Stimulated activated naive CD8-positive, alpha-beta T cell treated with anti-CD3 and anti-CD28 coated beads, Interleukin-15, Interleukin-2, amounts not matched to agents 100 ng/mL and 50 ng/mL, for 24 hours (primary cell): ENCODE results near the gene FYN.

Experiments used
- H3K27ac Mint-ChIP-seq: one replicate; pipeline ENCODE4 v1.8.0; 2021; ENCODE audit warnings: mild to moderate bottlenecking, mixed read lengths
- H3K27me3 Mint-ChIP-seq: one replicate; pipeline ENCODE4 v1.8.0; 2021; ENCODE audit warnings: mixed read lengths
- H3K36me3 Mint-ChIP-seq: one replicate; pipeline ENCODE4 v1.8.0; 2021; ENCODE audit warnings: low read depth, mixed read lengths
- H3K4me1 Mint-ChIP-seq: one replicate; pipeline ENCODE4 v1.8.0; 2021; ENCODE audit warnings: low read depth, mixed read lengths
- H3K4me3 Mint-ChIP-seq: one replicate; pipeline ENCODE4 v1.8.0; 2021; ENCODE audit warnings: mild to moderate bottlenecking, mixed read lengths
- H3K9me3 Mint-ChIP-seq: one replicate; pipeline ENCODE4 v1.8.0; 2021; ENCODE audit warnings: mixed read lengths

FYN gene

GRCh38 chr6:111750753-111751673, 122.2 kb downstream of the FYN start:
- peak overlapping the region; percentile 96 for H3K27ac Mint-ChIP-seq
- H3K4me1 Mint-ChIP-seq, result peaks cover 97% of the 10 kb centered on the region
- H3K36me3 Mint-ChIP-seq, result peaks cover 91% of the 10 kb centered on the region
- peak overlapping the region; percentile 57 for H3K4me3 Mint-ChIP-seq
- no peaks in the 10 kb centered on the region for H3K9me3 Mint-ChIP-seq
- no peaks in the 10 kb centered on the region for H3K27me3 Mint-ChIP-seq

- peak overlapping the region; percentile 16 for H3K4me3 Mint-ChIP-seq
- H3K9me3 Mint-ChIP-seq, result no peaks in the 10 kb centered on the region
- H3K4me1 Mint-ChIP-seq, result peaks cover 96% of the 10 kb centered on the region
- H3K36me3 Mint-ChIP-seq, result peaks cover 91% of the 10 kb centered on the region
- no peaks in the 10 kb centered on the region for H3K27me3 Mint-ChIP-seq
- peak overlapping the region; percentile 96 for H3K27ac Mint-ChIP-seq
These were observed 123.1 kb downstream of the FYN start for GRCh38 chr6:111750153-111750552.

GRCh38 chr6:111748231-111748647, 125.0 kb downstream of the FYN start:
- Mint-ChIP-seq H3K36me3 (peaks cover 87% of the 10 kb centered on the region), H3K4me1 (peaks cover 96% of the 10 kb centered on the region)

GRCh38 chr6:111747829-111748228, 125.4 kb downstream of the FYN start:
- no peaks in the 10 kb centered on the region for H3K9me3 Mint-ChIP-seq
- peaks cover 96% of the 10 kb centered on the region for H3K4me1 Mint-ChIP-seq
- peak overlapping the region; percentile 80 for H3K27ac Mint-ChIP-seq
- H3K27me3 Mint-ChIP-seq, result no peaks in the 10 kb centered on the region
- peaks cover 87% of the 10 kb centered on the region for H3K36me3 Mint-ChIP-seq
- H3K4me3 Mint-ChIP-seq, result peak overlapping the region; percentile 24

More at GRCh38 chr6:111748231-111748647, 125.0 kb downstream of the FYN start:
- peak overlapping the region; percentile 24 for H3K4me3 Mint-ChIP-seq
- no peaks in the 10 kb centered on the region for H3K9me3 Mint-ChIP-seq
- no peaks in the 10 kb centered on the region for H3K27me3 Mint-ChIP-seq
- H3K27ac Mint-ChIP-seq, result peak overlapping the region; percentile 80

GRCh38 chr6:111747396-111747795, 125.9 kb downstream of the FYN start:
- no peak overlapping the region for H3K4me3 Mint-ChIP-seq

GRCh38 chr6:111746983-111747382, 126.3 kb downstream of the FYN start:
- Mint-ChIP-seq H3K9me3 (no peaks in the 10 kb centered on the region), H3K27me3 (no peaks in the 10 kb centered on the region), H3K36me3 (peaks cover 87% of the 10 kb centered on the region), H3K4me1 (peaks cover 96% of the 10 kb centered on the region), H3K4me3 (no peak overlapping the region), H3K27ac (peak overlapping the region; percentile 89)

More at GRCh38 chr6:111747396-111747795, 125.9 kb downstream of the FYN start:
- H3K9me3 Mint-ChIP-seq, result no peaks in the 10 kb centered on the region
- peaks cover 96% of the 10 kb centered on the region for H3K4me1 Mint-ChIP-seq
- peaks cover 87% of the 10 kb centered on the region for H3K36me3 Mint-ChIP-seq
- no peaks in the 10 kb centered on the region for H3K27me3 Mint-ChIP-seq
- H3K27ac Mint-ChIP-seq, result peak overlapping the region; percentile 80

- H3K4me1 Mint-ChIP-seq, result peaks cover 96% of the 10 kb centered on the region
- peaks cover 90% of the 10 kb centered on the region for H3K36me3 Mint-ChIP-seq
- H3K27ac Mint-ChIP-seq, result peak overlapping the region; percentile 63
- H3K9me3 Mint-ChIP-seq, result no peaks in the 10 kb centered on the region
- H3K27me3 Mint-ChIP-seq, result no peaks in the 10 kb centered on the region
- peak overlapping the region; percentile 14 for H3K4me3 Mint-ChIP-seq
These were observed 127.6 kb downstream of the FYN start for GRCh38 chr6:111745636-111746035.

GRCh38 chr6:111745186-111745585, 128.1 kb downstream of the FYN start:
- H3K36me3 Mint-ChIP-seq, result peaks cover 90% of the 10 kb centered on the region

GRCh38 chr6:111743862-111744692, 129.2 kb downstream of the FYN start:
- H3K36me3 Mint-ChIP-seq, result peaks cover 90% of the 10 kb centered on the region
- no peaks in the 10 kb centered on the region for H3K27me3 Mint-ChIP-seq
- H3K9me3 Mint-ChIP-seq, result no peaks in the 10 kb centered on the region
- peak overlapping the region; percentile 30 for H3K27ac Mint-ChIP-seq
- no peak overlapping the region for H3K4me3 Mint-ChIP-seq
- H3K4me1 Mint-ChIP-seq, result peaks cover 97% of the 10 kb centered on the region

More at GRCh38 chr6:111745186-111745585, 128.1 kb downstream of the FYN start:
- Mint-ChIP-seq H3K9me3 (no peaks in the 10 kb centered on the region), H3K4me3 (peak overlapping the region; percentile 14), H3K4me1 (peaks cover 96% of the 10 kb centered on the region), H3K27ac (peak overlapping the region; percentile 63), H3K27me3 (no peaks in the 10 kb centered on the region)

GRCh38 chr6:111743360-111743759, 129.9 kb downstream of the FYN start:
- Mint-ChIP-seq H3K36me3 (peaks cover 90% of the 10 kb centered on the region), H3K27ac (peak overlapping the region; percentile 30), H3K4me3 (peak overlapping the region; percentile 14), H3K4me1 (peaks cover 97% of the 10 kb centered on the region), H3K9me3 (no peaks in the 10 kb centered on the region), H3K27me3 (no peaks in the 10 kb centered on the region)

- Mint-ChIP-seq H3K4me3 (no peak overlapping the region), H3K9me3 (no peaks in the 10 kb centered on the region), H3K27ac (peak overlapping the region; percentile 86), H3K4me1 (peaks cover 97% of the 10 kb centered on the region), H3K27me3 (no peaks in the 10 kb centered on the region), H3K36me3 (peaks cover 94% of the 10 kb centered on the region)
These were observed 131.9 kb downstream of the FYN start for GRCh38 chr6:111741177-111741952.

GRCh38 chr6:111740506-111740905, 132.7 kb downstream of the FYN start:
- peaks cover 94% of the 10 kb centered on the region for H3K36me3 Mint-ChIP-seq
- H3K4me3 Mint-ChIP-seq, result peak overlapping the region; percentile 44
- H3K27me3 Mint-ChIP-seq, result no peaks in the 10 kb centered on the region
- H3K4me1 Mint-ChIP-seq, result peaks cover 99% of the 10 kb centered on the region
- H3K27ac Mint-ChIP-seq, result peak overlapping the region; percentile 86
- H3K9me3 Mint-ChIP-seq, result no peaks in the 10 kb centered on the region

- peaks cover 100% of the 10 kb centered on the region for H3K4me1 Mint-ChIP-seq
- H3K4me3 Mint-ChIP-seq, result peak overlapping the region; percentile 45
- no peaks in the 10 kb centered on the region for H3K9me3 Mint-ChIP-seq
- H3K27ac Mint-ChIP-seq, result peak overlapping the region; percentile 89
- peaks cover 99% of the 10 kb centered on the region for H3K36me3 Mint-ChIP-seq
- no peaks in the 10 kb centered on the region for H3K27me3 Mint-ChIP-seq
These were observed 134.0 kb downstream of the FYN start for GRCh38 chr6:111739257-111739696.

GRCh38 chr6:111738631-111739030, 134.6 kb downstream of the FYN start:
- Mint-ChIP-seq H3K36me3 (peaks cover 99% of the 10 kb centered on the region), H3K27me3 (no peaks in the 10 kb centered on the region), H3K9me3 (no peaks in the 10 kb centered on the region), H3K4me1 (peaks cover 98% of the 10 kb centered on the region), H3K4me3 (peak overlapping the region; percentile 45), H3K27ac (peak overlapping the region; percentile 89)
